ENCODE data around the gene PSMG4.

- TF ChIP-seq, protein P1, sequence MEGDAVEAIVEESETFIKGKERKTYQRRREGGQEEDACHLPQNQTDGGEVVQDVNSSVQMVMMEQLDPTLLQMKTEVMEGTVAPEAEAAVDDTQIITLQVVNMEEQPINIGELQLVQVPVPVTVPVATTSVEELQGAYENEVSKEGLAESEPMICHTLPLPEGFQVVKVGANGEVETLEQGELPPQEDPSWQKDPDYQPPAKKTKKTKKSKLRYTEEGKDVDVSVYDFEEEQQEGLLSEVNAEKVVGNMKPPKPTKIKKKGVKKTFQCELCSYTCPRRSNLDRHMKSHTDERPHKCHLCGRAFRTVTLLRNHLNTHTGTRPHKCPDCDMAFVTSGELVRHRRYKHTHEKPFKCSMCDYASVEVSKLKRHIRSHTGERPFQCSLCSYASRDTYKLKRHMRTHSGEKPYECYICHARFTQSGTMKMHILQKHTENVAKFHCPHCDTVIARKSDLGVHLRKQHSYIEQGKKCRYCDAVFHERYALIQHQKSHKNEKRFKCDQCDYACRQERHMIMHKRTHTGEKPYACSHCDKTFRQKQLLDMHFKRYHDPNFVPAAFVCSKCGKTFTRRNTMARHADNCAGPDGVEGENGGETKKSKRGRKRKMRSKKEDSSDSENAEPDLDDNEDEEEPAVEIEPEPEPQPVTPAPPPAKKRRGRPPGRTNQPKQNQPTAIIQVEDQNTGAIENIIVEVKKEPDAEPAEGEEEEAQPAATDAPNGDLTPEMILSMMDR (IDR thresholded peaks at IDR 0.05) = no peak
- no peak for TF ChIP-seq POLR2AphosphoS5 (IDR thresholded peaks at IDR 0.05; ENCODE audit: insufficient read depth in 1 of 2, low read depth in 1 of 2)
Observed at GRCh38 chr6:3250231-3250675, 8.5 kb upstream of the PSMG4 start.
